SK-N-SH (cell line): ENCODE measurements around the gene PHACTR4. TPM values are rescaled to one million over a fixed set of nuclear protein-coding genes. Genes with fewer than 3 reads are reported as not detected.

Source experiments
- CTCF ChIA-PET: fragments of 300-600, 350-600 bp; formaldehyde crosslinking; extraction: SDS; loops from one replicate; lab custom pipeline; 2021; lab: Yijun Ruan, JAX
- POLR2A ChIA-PET: fragments of 350-600 bp; sonication (Branson Sonifier 250); formaldehyde crosslinking; extraction: SDS; loops from one replicate; lab custom pipeline; 2020; ENCODE audit warnings: antibody characterized with exemption, inconsistent platforms; lab: Yijun Ruan, JAX
- DNase-seq: peaks from one replicate; pipeline ENCODE4 v3.0.0; 2012
- H2AFZ ChIP-seq: fragments of 200-600 bp; sonication (generic); 2 replicates; pipeline ENCODE4 v1.8.1; 2016; ENCODE audit warnings: antibody characterized with exemption, mild to moderate bottlenecking, low read depth
- H3F3A ChIP-seq: fragments of 200-600 bp; sonication (generic); replicated peaks from 2 replicates; pipeline ENCODE3; 2016; ENCODE audit warnings: antibody characterized with exemption, mild to moderate bottlenecking; ENCODE audit not compliant: insufficient read depth
- H3K27ac ChIP-seq, 2 experiments: fragments of 200-500 bp in 1 of 2; fragments of 200-600 bp in 1 of 2; sonication (Bioruptor generic) in 1 of 2; sonication (generic), shearing (Covaris generic) in 1 of 2; 2 replicates each; pipeline versions ENCODE4 v1.5.1 to v1.6.1; 2014 to 2016; ENCODE audit warnings: low read depth in 2 of 2, inconsistent platforms in 1 of 2, low read length in 1 of 2, mild to moderate bottlenecking in 1 of 2, mixed read lengths in 1 of 2
- H3K27me3 ChIP-seq: fragments of 200-600 bp; sonication (generic), shearing (Covaris generic); 2 replicates; pipeline ENCODE4 v1.6.1; 2016; ENCODE audit warnings: mixed run types; ENCODE audit not compliant: insufficient read depth
- H3K36me3 ChIP-seq, 2 experiments: fragments of 200-500 bp in 1 of 2; fragments of 200-600 bp in 1 of 2; sonication (Bioruptor generic) in 1 of 2; sonication (generic) in 1 of 2; replicated peaks in 1 of 2; 2 replicates each; pipeline versions ENCODE3 to v1.5.1; 2014 to 2016; ENCODE audit warnings: low read length in 1 of 2, mild to moderate bottlenecking in 1 of 2; ENCODE audit not compliant: insufficient read depth in 2 of 2, control insufficient read depth in 1 of 2
- H3K4me1 ChIP-seq, 2 experiments: fragments of 200-500 bp in 1 of 2; fragments of 200-600 bp in 1 of 2; sonication (Bioruptor generic) in 1 of 2; sonication (generic), shearing (Covaris generic) in 1 of 2; 2 replicates each; pipeline versions ENCODE4 v1.5.1 to v1.6.1; 2014 to 2016; ENCODE audit warnings: low read depth in 1 of 2, low read length in 1 of 2, mixed run types in 1 of 2; ENCODE audit not compliant: insufficient read depth in 2 of 2, control insufficient read depth in 1 of 2
- H3K4me2 ChIP-seq: fragments of 200-600 bp; sonication (generic), shearing (Covaris generic); 2 replicates; pipeline ENCODE4 v1.6.1; 2017; ENCODE audit warnings: mixed run types
- H3K4me3 ChIP-seq, 2 experiments: fragments of 200-500 bp in 1 of 2; fragments of 200-600 bp in 1 of 2; sonication (Bioruptor generic) in 1 of 2; sonication (generic), shearing (Covaris generic) in 1 of 2; 2 replicates each; pipeline versions ENCODE4 v1.5.1 to v1.8.1; 2014 to 2016; ENCODE audit warnings: low read depth in 2 of 2, inconsistent platforms in 1 of 2, low read length in 1 of 2, mild to moderate bottlenecking in 1 of 2, mixed read lengths in 1 of 2, moderate library complexity in 1 of 2
- H3K79me2 ChIP-seq: fragments of 200-600 bp; sonication (generic); 2 replicates; pipeline ENCODE4 v1.8.1; 2017; ENCODE audit warnings: mild to moderate bottlenecking; ENCODE audit not compliant: insufficient read depth
- H3K9ac ChIP-seq: fragments of 200-600 bp; sonication (generic); 2 replicates; pipeline ENCODE4 v1.6.1; 2017; ENCODE audit warnings: mixed run types
- H3K9me2 ChIP-seq: fragments of 200-600 bp; sonication (generic); 2 replicates; pipeline ENCODE4 v1.6.1; 2017; ENCODE audit warnings: mixed run types
- H3K9me3 ChIP-seq: fragments of 200-600 bp; sonication (generic); 2 replicates; pipeline ENCODE4 v1.6.1; 2017; ENCODE audit warnings: mixed run types, mild to moderate bottlenecking, moderate library complexity
- H4K20me1 ChIP-seq: fragments of 200-600 bp; sonication (generic); 2 replicates; pipeline ENCODE4 v1.6.1; 2017; ENCODE audit warnings: mild to moderate bottlenecking, mixed run types; ENCODE audit not compliant: insufficient read depth
- GATA2 ChIP-seq: sonication (generic); formaldehyde crosslinking; IDR thresholded peaks from 2 replicates; pipeline ENCODE4 v1.5.0; 2020; ENCODE audit warnings: mild to moderate bottlenecking, missing genetic modification reagents
- JUND ChIP-seq: IDR thresholded peaks from 2 replicates; pipeline ENCODE4 v1.4.0; 2012
- MAX ChIP-seq: IDR thresholded peaks from 2 replicates; pipeline ENCODE4 v1.4.0; 2012; ENCODE audit warnings: low read depth
- NFIC ChIP-seq: IDR thresholded peaks from 2 replicates; pipeline ENCODE4 v1.4.0; 2012; ENCODE audit warnings: borderline replicate concordance
- PBX3 ChIP-seq: IDR thresholded peaks from 2 replicates; pipeline ENCODE4; 2012
- POLR2AphosphoS5 ChIP-seq: IDR thresholded peaks from 2 replicates; pipeline ENCODE4 v1.6.1; 2012; ENCODE audit warnings: low read depth, low read length
- RAD21 ChIP-seq: IDR thresholded peaks from 2 replicates; pipeline ENCODE4 v1.6.1; 2012; ENCODE audit warnings: mild to moderate bottlenecking, low read length
- SMC3 ChIP-seq: IDR thresholded peaks from 2 replicates; pipeline ENCODE4 v1.6.1; 2012; ENCODE audit warnings: low read depth, low read length, improper control_type of control experiment
- TAF1 ChIP-seq: IDR thresholded peaks from 2 replicates; pipeline ENCODE4 v1.6.1; 2012; ENCODE audit warnings: low read depth, mild to moderate bottlenecking, low read length, moderate library complexity, borderline replicate concordance
- TCF12 ChIP-seq: IDR thresholded peaks from 2 replicates; pipeline ENCODE4 v1.4.0; 2012
- TEAD4 ChIP-seq: IDR thresholded peaks from 2 replicates; pipeline ENCODE4 v1.4.0; 2012; ENCODE audit warnings: mild to moderate bottlenecking, borderline replicate concordance; ENCODE audit not compliant: insufficient read depth
- USF2 ChIP-seq: fragments of 150-350 bp; IDR thresholded peaks from 2 replicates; pipeline ENCODE4 v1.6.1; 2017; ENCODE audit warnings: antibody characterized with exemption, low read length, low read depth, borderline replicate concordance
- ZBTB33 ChIP-seq: IDR thresholded peaks from 2 replicates; pipeline ENCODE4 v1.4.0; 2012; ENCODE audit warnings: low read depth, borderline replicate concordance
- WGBS: methylation state at CpG from one replicate; pipeline ENCODE4 v1.1.6; 2017; ENCODE audit warnings: low lambda C conversion rate; 5-methylcytosine and 5-hydroxymethylcytosine counted together
- polyA plus RNA-seq, 3 experiments: library from polyadenylated mRNA; depleted of rRNA; stranded (reverse); fragments of >200 nt; gene quantifications; 2 replicates each; pipeline ENCODE4 v1.2.3, GENCODE V29; 2012

The PHACTR4 gene
- polyA plus RNA-seq, 1 of the 3 experiments (the other 2 are of a cell fraction): 9.8 TPM

- WGBS: 67% methylated on average over 1 of the region's 1 CpG
- Histone ChIP-seq H3K27ac (peak overlapping the region in 1 of 2 experiments; percentile 60; a peak in 2 of 4 replicates), H3K9me3 (no peaks in the 10 kb centered on the region), H4K20me1 (no peaks in the 10 kb centered on the region), H3K9me2 (no peaks in the 10 kb centered on the region), H3K4me2 (peak overlapping the region; percentile 42; the same call in 1 of the 2 replicates), H3K9ac (peak overlapping the region; percentile 17; the same call in 1 of the 2 replicates), H3K4me3 (no peak overlapping the region), H3K4me1 (peaks cover 10 to 26% of the 10 kb centered on the region in 2 experiments), H3F3A (peaks cover 41% of the 10 kb centered on the region), H3K36me3 (peaks cover 0 to 4% of the 10 kb centered on the region in 2 experiments), H3K79me2 (peaks cover 56% of the 10 kb centered on the region), H3K27me3 (no peaks in the 10 kb centered on the region), H2AFZ (no peak overlapping the region)
- no peak for DNase-seq
- TF ChIP-seq NFIC (peak; percentile 65), GATA2 (no peak), PBX3 (peak; percentile 90), TCF12 (peak; percentile 33; the same call in 1 of the 2 replicates)
- ChIA-PET POLR2A (no interaction called here), CTCF (interaction anchor here (1.5 kb wide), 2 partner anchors 8 to 62 kb away, joined by 3 to 5 read pairs; no protein-coding TSS in a partner anchor)
Measured at GRCh38 chr1:28421744-28422143, 52.2 kb downstream of the PHACTR4 start.

- Histone ChIP-seq H3K79me2 (peaks cover 73% of the 10 kb centered on the region), H3K4me2 (no peak overlapping the region), H3K9ac (no peak overlapping the region), H3K27me3 (no peaks in the 10 kb centered on the region), H3K9me3 (no peaks in the 10 kb centered on the region), H4K20me1 (no peaks in the 10 kb centered on the region), H3K4me1 (peaks cover 0 to 12% of the 10 kb centered on the region in 2 experiments; a peak in 2 of 4 replicates), H3K27ac (no peak overlapping the region), H3F3A (peaks cover 13% of the 10 kb centered on the region), H2AFZ (no peak overlapping the region)
- ChIA-PET CTCF (interaction anchor here (1.5 kb wide), 1 partner anchor 14 kb away, joined by 3 read pairs; no protein-coding TSS in a partner anchor), POLR2A (no interaction called here)
- DNase-seq: no peak
- 91% methylated on average over 1 of the region's 1 CpG for WGBS
- TF ChIP-seq RAD21 (no peak), MAX (no peak), ZBTB33 (no peak), TEAD4 (no peak), USF2 (no peak), SMC3 (no peak), POLR2AphosphoS5 (no peak), GATA2 (no peak), JUND (no peak), TAF1 (no peak)
- TF ChIP-seq, all 33 proteins: peak for 0
- H3K9me2 ChIP-seq: no peaks in the 10 kb centered on the region
- no peak overlapping the region for H3K4me3 ChIP-seq
- H3K36me3 ChIP-seq: no peaks in the 10 kb centered on the region
Measured at GRCh38 chr1:28426831-28427230, 57.3 kb downstream of the PHACTR4 start.
